ENCODE data around the gene CRPPA.
"Not testable (repeated sequence)": the region's sequence is repeated elsewhere in the genome, so short reads cannot be mapped to it uniquely, and the experiment has no call there.

CRPPA gene

GRCh38 chr7:16462431-16462889 is 41.1 kb upstream of the CRPPA start:
- DNase-seq: no peak
- Histone ChIP-seq H3K36me3 (ENCODE audit: control insufficient read depth in 1 of 2, insufficient read depth in 2 of 2, low read length in 2 of 2) (no peaks in the 10 kb centered on the region), H3K27me3 (ENCODE audit: insufficient read depth, low read length) (no peaks in the 10 kb centered on the region), H3K14ac (ENCODE audit: low read length) (no peak overlapping the region), H4K12ac (ENCODE audit: low read depth, low read length) (no peak overlapping the region), H2BK12ac (ENCODE audit: low read length) (no peak overlapping the region), H3K27ac (ENCODE audit: low read depth, low read length) (no peak overlapping the region), H3K23ac (ENCODE audit: low read length) (no peak overlapping the region), H3K18ac (ENCODE audit: low read length) (no peak overlapping the region), H4K8ac (ENCODE audit: low read depth, low read length) (no peak overlapping the region), H3K4ac (ENCODE audit: low read depth, low read length) (no peak overlapping the region), H4K91ac (ENCODE audit: low read depth, low read length) (no peak overlapping the region), H3K4me1 (ENCODE audit: control insufficient read depth in 1 of 2, insufficient read depth in 2 of 2, low read length in 2 of 2) (no peaks in the 10 kb centered on the region), H3K9me3 (ENCODE audit: insufficient read depth, low read depth, low read length) (no peaks in the 10 kb centered on the region), H3K79me1 (ENCODE audit: low read length) (no peaks in the 10 kb centered on the region), H3K79me2 (ENCODE audit: control insufficient read depth, insufficient read depth, low read length, poor library complexity) (no peaks in the 10 kb centered on the region), H3K4me2 (ENCODE audit: low read length) (no peak overlapping the region), H2BK5ac (ENCODE audit: low read depth, low read length, poor library complexity) (no peak overlapping the region), H3K4me3 (ENCODE audit: low read depth, low read length) (no peak overlapping the region), H2AFZ (ENCODE audit: insufficient read depth, low read length, poor library complexity) (no peak overlapping the region), H2AK5ac (ENCODE audit: low read length) (no peak overlapping the region), H2BK120ac (ENCODE audit: insufficient read depth, low read length, poor library complexity) (no peak overlapping the region), H3K9ac (ENCODE audit: low read length) (no peak overlapping the region)
- no CpG with 5 or more reads among the region's 7 CpGs for WGBS (ENCODE audit: extremely low coverage, insufficient coverage, insufficient read length)

- Histone ChIP-seq H3K14ac (ENCODE audit: low read length) (no peak overlapping the region), H3K27me3 (ENCODE audit: insufficient read depth, low read length) (no peaks in the 10 kb centered on the region), H3K4ac (ENCODE audit: low read depth, low read length) (no peak overlapping the region), H4K91ac (ENCODE audit: low read depth, low read length) (no peak overlapping the region), H3K23ac (ENCODE audit: low read length) (no peak overlapping the region), H2BK120ac (ENCODE audit: insufficient read depth, low read length, poor library complexity) (no peak overlapping the region), H3K4me2 (ENCODE audit: low read length) (no peak overlapping the region), H3K9ac (ENCODE audit: low read length) (no peak overlapping the region), H3K9me3 (ENCODE audit: insufficient read depth, low read depth, low read length) (no peaks in the 10 kb centered on the region), H4K8ac (ENCODE audit: low read depth, low read length) (no peak overlapping the region), H2BK12ac (ENCODE audit: low read length) (no peak overlapping the region), H3K36me3 (ENCODE audit: control insufficient read depth in 1 of 2, insufficient read depth in 2 of 2, low read length in 2 of 2) (no peaks in the 10 kb centered on the region), H2AFZ (ENCODE audit: insufficient read depth, low read length, poor library complexity) (no peak overlapping the region), H3K18ac (ENCODE audit: low read length) (no peak overlapping the region), H2BK5ac (ENCODE audit: low read depth, low read length, poor library complexity) (no peak overlapping the region), H4K12ac (ENCODE audit: low read depth, low read length) (no peak overlapping the region), H3K4me1 (ENCODE audit: control insufficient read depth in 1 of 2, insufficient read depth in 2 of 2, low read length in 2 of 2) (no peaks in the 10 kb centered on the region), H3K27ac (ENCODE audit: low read depth, low read length) (no peak overlapping the region), H3K4me3 (ENCODE audit: low read depth, low read length) (no peak overlapping the region), H3K79me2 (ENCODE audit: control insufficient read depth, insufficient read depth, low read length, poor library complexity) (no peaks in the 10 kb centered on the region), H2AK5ac (ENCODE audit: low read length) (no peak overlapping the region), H3K79me1 (ENCODE audit: low read length) (no peaks in the 10 kb centered on the region)
- no CpG with 5 or more reads among the region's 2 CpGs for WGBS (ENCODE audit: extremely low coverage, insufficient coverage, insufficient read length)
- DNase-seq: no peak
Measured at GRCh38 chr7:16460789-16461493, 39.6 kb upstream of the CRPPA start.

- not testable (repeated sequence) for H2BK5ac ChIP-seq (ENCODE audit: low read depth, low read length, poor library complexity); H4K12ac ChIP-seq (ENCODE audit: low read depth, low read length); H3K18ac ChIP-seq (ENCODE audit: low read length); H3K79me2 ChIP-seq (ENCODE audit: control insufficient read depth, insufficient read depth, low read length, poor library complexity); H3K9ac ChIP-seq (ENCODE audit: low read length); H2BK120ac ChIP-seq (ENCODE audit: insufficient read depth, low read length, poor library complexity); H3K27ac ChIP-seq (ENCODE audit: low read depth, low read length); H3K4me3 ChIP-seq (ENCODE audit: low read depth, low read length); H2BK12ac ChIP-seq (ENCODE audit: low read length); H4K91ac ChIP-seq (ENCODE audit: low read depth, low read length); H3K4me1 ChIP-seq (ENCODE audit: control insufficient read depth in 1 of 2, insufficient read depth in 2 of 2, low read length in 2 of 2); H4K8ac ChIP-seq (ENCODE audit: low read depth, low read length); DNase-seq; H2AK5ac ChIP-seq (ENCODE audit: low read length); H3K27me3 ChIP-seq (ENCODE audit: insufficient read depth, low read length); H3K9me3 ChIP-seq (ENCODE audit: insufficient read depth, low read depth, low read length); H3K4ac ChIP-seq (ENCODE audit: low read depth, low read length); H3K36me3 ChIP-seq (ENCODE audit: control insufficient read depth in 1 of 2, insufficient read depth in 2 of 2, low read length in 2 of 2); H3K23ac ChIP-seq (ENCODE audit: low read length); H2AFZ ChIP-seq (ENCODE audit: insufficient read depth, low read length, poor library complexity); H3K79me1 ChIP-seq (ENCODE audit: low read length); H3K4me2 ChIP-seq (ENCODE audit: low read length); H3K14ac ChIP-seq (ENCODE audit: low read length)
- no CpG with 5 or more reads among the region's 1 CpG for WGBS (ENCODE audit: extremely low coverage, insufficient coverage, insufficient read length)
Measured at GRCh38 chr7:16456303-16456702, 35.0 kb upstream of the CRPPA start.

- H3K27ac ChIP-seq (ENCODE audit: low read depth, low read length): no peak overlapping the region
- no peaks in the 10 kb centered on the region for H3K9me3 ChIP-seq (ENCODE audit: insufficient read depth, low read depth, low read length)
- no peak overlapping the region for H4K8ac ChIP-seq (ENCODE audit: low read depth, low read length)
- H3K79me2 ChIP-seq (ENCODE audit: control insufficient read depth, insufficient read depth, low read length, poor library complexity): no peaks in the 10 kb centered on the region
- no peak overlapping the region for H3K14ac ChIP-seq (ENCODE audit: low read length)
- H2AFZ ChIP-seq (ENCODE audit: insufficient read depth, low read length, poor library complexity): no peak overlapping the region
- H3K18ac ChIP-seq (ENCODE audit: low read length): no peak overlapping the region
- no peak overlapping the region for H3K4ac ChIP-seq (ENCODE audit: low read depth, low read length)
- DNase-seq: no peak
- H4K91ac ChIP-seq (ENCODE audit: low read depth, low read length): no peak overlapping the region
- no peak overlapping the region for H4K12ac ChIP-seq (ENCODE audit: low read depth, low read length)
- no peaks in the 10 kb centered on the region for H3K79me1 ChIP-seq (ENCODE audit: low read length)
- H2BK5ac ChIP-seq (ENCODE audit: low read depth, low read length, poor library complexity): no peak overlapping the region
- no peaks in the 10 kb centered on the region for H3K4me1 ChIP-seq (ENCODE audit: control insufficient read depth in 1 of 2, insufficient read depth in 2 of 2, low read length in 2 of 2)
- WGBS (ENCODE audit: extremely low coverage, insufficient coverage, insufficient read length): no CpG with 5 or more reads among the region's 1 CpG
- H2AK5ac ChIP-seq (ENCODE audit: low read length): no peak overlapping the region
- H3K23ac ChIP-seq (ENCODE audit: low read length): no peak overlapping the region
- H3K4me3 ChIP-seq (ENCODE audit: low read depth, low read length): no peak overlapping the region
- H3K27me3 ChIP-seq (ENCODE audit: insufficient read depth, low read length): no peaks in the 10 kb centered on the region
- H3K9ac ChIP-seq (ENCODE audit: low read length): no peak overlapping the region
- no peak overlapping the region for H3K4me2 ChIP-seq (ENCODE audit: low read length)
- no peaks in the 10 kb centered on the region for H3K36me3 ChIP-seq (ENCODE audit: control insufficient read depth in 1 of 2, insufficient read depth in 2 of 2, low read length in 2 of 2)
- no peak overlapping the region for H2BK12ac ChIP-seq (ENCODE audit: low read length)
- H2BK120ac ChIP-seq (ENCODE audit: insufficient read depth, low read length, poor library complexity): no peak overlapping the region
Measured at GRCh38 chr7:16455591-16455990, 34.3 kb upstream of the CRPPA start.
